ENCODE measurements around the gene SH3PXD2B. TPM values are rescaled to one million over a fixed set of nuclear protein-coding genes. Genes with fewer than 3 reads are reported as not detected.

Gene SH3PXD2B
- total RNA-seq, 1 donor from 2014 or later: 81.1 TPM

DNA sequence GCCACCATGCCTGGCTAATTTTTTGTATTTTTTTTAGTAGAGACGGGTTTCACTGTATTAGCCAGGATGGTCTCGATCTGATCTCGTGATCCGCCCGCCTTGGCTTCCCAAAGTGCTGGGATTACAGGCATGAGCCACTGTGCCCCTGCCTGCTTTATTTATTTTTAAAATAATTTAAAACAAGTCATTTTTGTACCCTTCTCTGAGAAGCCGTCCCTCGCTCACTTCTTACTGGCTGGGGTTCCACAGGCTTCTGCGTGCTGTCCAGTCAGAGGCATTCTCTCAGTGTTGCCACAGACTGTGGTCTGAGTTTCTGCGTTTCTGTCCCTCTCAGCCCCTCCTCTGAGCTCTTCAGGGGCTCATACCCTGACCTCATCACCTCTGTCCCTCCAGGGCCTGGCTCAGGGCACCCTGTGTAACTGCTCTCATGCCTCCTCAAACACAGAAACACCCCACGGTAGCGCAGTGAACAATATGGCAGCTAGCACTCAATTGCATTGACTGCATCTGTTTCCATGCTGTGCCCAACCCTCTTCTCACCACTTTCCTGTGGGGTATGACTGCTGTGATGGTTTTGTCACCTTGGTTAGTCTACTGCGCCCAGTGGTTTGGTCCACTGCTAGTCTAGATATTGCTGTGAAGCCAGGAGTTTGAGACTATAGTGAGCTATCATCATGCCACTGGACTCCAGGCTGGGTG is 44.3 kb upstream of the SH3PXD2B start:
- H3K36me3 Mint-ChIP-seq (ENCODE audit: low read depth): peaks cover 1% of the 10 kb centered on the region
- H3K27me3 Mint-ChIP-seq (ENCODE audit: low read depth): peaks cover 22% of the 10 kb centered on the region
- H3K4me3 Mint-ChIP-seq (ENCODE audit: unreplicated experiment): no peak overlapping the region
- H3K27ac Mint-ChIP-seq (ENCODE audit: unreplicated experiment): no peak overlapping the region
- TF ChIP-seq, protein P1, sequence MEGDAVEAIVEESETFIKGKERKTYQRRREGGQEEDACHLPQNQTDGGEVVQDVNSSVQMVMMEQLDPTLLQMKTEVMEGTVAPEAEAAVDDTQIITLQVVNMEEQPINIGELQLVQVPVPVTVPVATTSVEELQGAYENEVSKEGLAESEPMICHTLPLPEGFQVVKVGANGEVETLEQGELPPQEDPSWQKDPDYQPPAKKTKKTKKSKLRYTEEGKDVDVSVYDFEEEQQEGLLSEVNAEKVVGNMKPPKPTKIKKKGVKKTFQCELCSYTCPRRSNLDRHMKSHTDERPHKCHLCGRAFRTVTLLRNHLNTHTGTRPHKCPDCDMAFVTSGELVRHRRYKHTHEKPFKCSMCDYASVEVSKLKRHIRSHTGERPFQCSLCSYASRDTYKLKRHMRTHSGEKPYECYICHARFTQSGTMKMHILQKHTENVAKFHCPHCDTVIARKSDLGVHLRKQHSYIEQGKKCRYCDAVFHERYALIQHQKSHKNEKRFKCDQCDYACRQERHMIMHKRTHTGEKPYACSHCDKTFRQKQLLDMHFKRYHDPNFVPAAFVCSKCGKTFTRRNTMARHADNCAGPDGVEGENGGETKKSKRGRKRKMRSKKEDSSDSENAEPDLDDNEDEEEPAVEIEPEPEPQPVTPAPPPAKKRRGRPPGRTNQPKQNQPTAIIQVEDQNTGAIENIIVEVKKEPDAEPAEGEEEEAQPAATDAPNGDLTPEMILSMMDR (IDR thresholded peaks at IDR 0.05): no peak
- H3K4me1 Mint-ChIP-seq (ENCODE audit: low read depth): peaks cover 13% of the 10 kb centered on the region
- no peak for DNase-seq (ENCODE audit: low spot score)
- H3K9me3 Mint-ChIP-seq (ENCODE audit: low read depth): peaks cover 4% of the 10 kb centered on the region

DNA sequence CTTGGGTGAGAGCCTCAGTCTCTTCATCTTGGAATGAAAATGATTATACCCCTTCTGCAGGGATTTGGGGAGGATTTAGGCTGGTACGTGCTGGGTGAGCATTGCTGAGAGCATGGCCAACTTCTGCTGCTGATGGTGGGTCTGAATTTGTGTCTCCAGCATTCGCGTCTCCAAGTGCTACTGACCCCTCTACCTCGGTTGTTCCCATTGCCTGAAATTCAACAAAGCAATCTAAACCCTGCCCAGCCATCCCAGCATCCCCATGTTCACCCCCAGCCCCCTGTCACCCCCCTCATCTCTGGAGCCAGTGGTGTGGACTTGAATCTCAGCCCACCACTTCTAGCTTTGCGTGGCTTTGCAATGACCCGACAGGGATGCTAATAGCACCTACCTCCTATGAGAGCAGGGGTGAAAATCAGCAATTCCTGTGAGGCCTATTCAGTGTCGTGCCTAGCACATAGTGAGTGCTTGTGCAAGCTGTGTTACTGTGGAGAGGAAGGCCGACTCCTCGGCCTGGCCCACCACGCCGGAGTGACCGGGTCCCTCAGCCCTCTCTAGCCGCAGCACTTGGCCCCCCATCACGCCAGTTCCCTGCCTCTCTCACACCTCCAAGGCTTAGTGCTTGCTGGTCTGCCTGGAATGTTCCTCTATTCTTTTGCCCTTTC is 43.4 kb upstream of the SH3PXD2B start:
- TF ChIP-seq, protein P1 (IDR thresholded peaks at IDR 0.05): no peak
- no peak overlapping the region for H3K27ac Mint-ChIP-seq (ENCODE audit: unreplicated experiment)
- H3K9me3 Mint-ChIP-seq (ENCODE audit: low read depth): peaks cover 4% of the 10 kb centered on the region
- H3K4me3 Mint-ChIP-seq (ENCODE audit: unreplicated experiment): no peak overlapping the region
- H3K36me3 Mint-ChIP-seq (ENCODE audit: low read depth): peaks cover 1% of the 10 kb centered on the region
- no peak for DNase-seq (ENCODE audit: low spot score)
- H3K27me3 Mint-ChIP-seq (ENCODE audit: low read depth): peaks cover 26% of the 10 kb centered on the region
- peaks cover 10% of the 10 kb centered on the region for H3K4me1 Mint-ChIP-seq (ENCODE audit: low read depth)

DNA sequence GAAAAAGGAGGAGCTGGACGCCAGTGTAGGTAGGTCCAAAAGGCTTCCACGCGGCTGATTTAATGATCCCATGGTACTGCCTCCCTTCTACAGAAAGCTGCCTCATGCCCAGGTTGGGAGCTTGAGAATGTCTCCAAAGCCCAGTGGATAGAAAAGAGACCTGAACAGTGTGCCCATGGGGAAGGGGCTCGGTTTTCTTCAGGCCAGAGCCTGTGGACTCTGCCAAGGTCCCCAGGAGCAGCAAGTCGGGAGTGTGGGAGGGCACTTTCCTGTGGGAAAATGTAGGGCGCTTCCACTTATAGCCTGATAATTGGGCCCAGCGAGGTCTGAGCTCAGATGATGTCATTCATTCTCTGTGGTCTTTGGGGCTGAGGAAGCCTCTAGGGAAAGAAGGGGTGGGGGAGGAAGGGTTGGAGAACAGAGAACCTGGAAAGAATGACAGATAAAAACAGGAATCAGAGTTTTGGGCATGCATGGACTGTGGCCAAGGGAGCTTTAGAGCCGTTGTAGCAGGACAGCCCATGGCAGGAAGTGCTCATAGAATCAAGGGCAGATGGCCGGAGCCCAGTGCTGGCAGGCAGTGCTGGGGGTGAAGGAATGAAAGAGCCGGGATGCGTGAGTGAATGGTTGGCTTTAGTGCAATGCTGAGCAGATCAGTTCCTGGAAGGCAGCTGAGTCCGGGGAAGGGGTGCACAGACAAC is 42.5 kb upstream of the SH3PXD2B start:
- Mint-ChIP-seq H3K4me1 (ENCODE audit: low read depth) (peaks cover 10% of the 10 kb centered on the region), H3K27ac (ENCODE audit: unreplicated experiment) (peak overlapping the region; percentile 0), H3K4me3 (ENCODE audit: unreplicated experiment) (no peak overlapping the region), H3K9me3 (ENCODE audit: low read depth) (peaks cover 4% of the 10 kb centered on the region), H3K27me3 (ENCODE audit: low read depth) (peaks cover 25% of the 10 kb centered on the region), H3K36me3 (ENCODE audit: low read depth) (peaks cover 1% of the 10 kb centered on the region)
- no peak for DNase-seq (ENCODE audit: low spot score)
- TF ChIP-seq, protein P1 (IDR thresholded peaks at IDR 0.05): no peak

DNA sequence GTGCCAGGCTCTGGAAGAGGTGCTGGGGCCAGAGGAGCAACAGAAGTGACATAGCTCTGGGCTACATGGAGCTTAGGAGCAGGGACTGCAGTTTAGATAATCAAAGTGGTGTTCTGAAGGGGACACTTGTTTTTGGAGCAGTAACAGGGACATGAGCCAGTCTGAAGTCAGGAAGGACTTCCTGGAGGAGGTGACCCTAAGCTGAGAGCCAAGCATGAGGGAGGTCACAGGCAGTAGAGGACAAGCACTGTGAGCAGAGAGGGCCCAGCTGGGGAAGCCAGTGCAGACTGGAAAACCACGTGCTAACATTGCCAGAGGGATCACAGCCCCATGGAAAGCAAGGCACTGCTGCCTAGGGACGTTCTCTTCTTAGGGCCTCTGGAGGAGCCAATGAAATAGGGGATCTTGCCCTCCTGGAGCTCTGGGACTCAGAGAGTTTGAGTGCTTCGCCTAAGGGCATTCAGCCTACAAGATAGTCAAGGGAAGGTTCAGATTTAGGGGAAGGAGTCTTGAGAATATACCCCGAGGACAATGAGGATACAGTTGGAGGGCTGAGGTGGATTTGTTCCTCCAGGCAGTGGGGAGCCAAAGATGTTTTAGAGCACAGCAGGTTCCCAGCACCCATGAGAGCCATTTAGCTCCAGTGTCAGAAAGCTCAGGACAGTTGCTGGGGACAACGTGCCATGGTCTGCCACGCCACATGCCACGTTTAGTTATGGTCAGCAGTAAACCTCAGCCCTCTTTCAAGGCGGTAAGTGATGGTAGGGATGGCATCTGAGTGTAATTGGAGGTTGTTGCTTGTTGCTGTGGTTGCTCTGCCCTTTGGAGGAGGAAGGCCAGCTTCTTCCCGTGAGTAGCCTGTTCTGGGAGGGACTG is 40.5 kb upstream of the SH3PXD2B start:
- H3K27ac Mint-ChIP-seq (ENCODE audit: unreplicated experiment): peak overlapping the region; percentile 14
- peaks cover 21% of the 10 kb centered on the region for H3K27me3 Mint-ChIP-seq (ENCODE audit: low read depth)
- DNase-seq (ENCODE audit: low spot score): no peak
- no peak overlapping the region for H3K4me3 Mint-ChIP-seq (ENCODE audit: unreplicated experiment)
- peaks cover 10% of the 10 kb centered on the region for H3K4me1 Mint-ChIP-seq (ENCODE audit: low read depth)
- TF ChIP-seq, protein P1 (IDR thresholded peaks at IDR 0.05): no peak
- H3K36me3 Mint-ChIP-seq (ENCODE audit: low read depth): peaks cover 1% of the 10 kb centered on the region
- peaks cover 4% of the 10 kb centered on the region for H3K9me3 Mint-ChIP-seq (ENCODE audit: low read depth)
